ENCODE measurements around the gene MYCBP.
"Not testable (repeated sequence)": the region's sequence is repeated elsewhere in the genome, so short reads cannot be mapped to it uniquely, and the experiment has no call there.

The MYCBP gene, protein sequence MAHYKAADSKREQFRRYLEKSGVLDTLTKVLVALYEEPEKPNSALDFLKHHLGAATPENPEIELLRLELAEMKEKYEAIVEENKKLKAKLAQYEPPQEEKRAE

DNA sequence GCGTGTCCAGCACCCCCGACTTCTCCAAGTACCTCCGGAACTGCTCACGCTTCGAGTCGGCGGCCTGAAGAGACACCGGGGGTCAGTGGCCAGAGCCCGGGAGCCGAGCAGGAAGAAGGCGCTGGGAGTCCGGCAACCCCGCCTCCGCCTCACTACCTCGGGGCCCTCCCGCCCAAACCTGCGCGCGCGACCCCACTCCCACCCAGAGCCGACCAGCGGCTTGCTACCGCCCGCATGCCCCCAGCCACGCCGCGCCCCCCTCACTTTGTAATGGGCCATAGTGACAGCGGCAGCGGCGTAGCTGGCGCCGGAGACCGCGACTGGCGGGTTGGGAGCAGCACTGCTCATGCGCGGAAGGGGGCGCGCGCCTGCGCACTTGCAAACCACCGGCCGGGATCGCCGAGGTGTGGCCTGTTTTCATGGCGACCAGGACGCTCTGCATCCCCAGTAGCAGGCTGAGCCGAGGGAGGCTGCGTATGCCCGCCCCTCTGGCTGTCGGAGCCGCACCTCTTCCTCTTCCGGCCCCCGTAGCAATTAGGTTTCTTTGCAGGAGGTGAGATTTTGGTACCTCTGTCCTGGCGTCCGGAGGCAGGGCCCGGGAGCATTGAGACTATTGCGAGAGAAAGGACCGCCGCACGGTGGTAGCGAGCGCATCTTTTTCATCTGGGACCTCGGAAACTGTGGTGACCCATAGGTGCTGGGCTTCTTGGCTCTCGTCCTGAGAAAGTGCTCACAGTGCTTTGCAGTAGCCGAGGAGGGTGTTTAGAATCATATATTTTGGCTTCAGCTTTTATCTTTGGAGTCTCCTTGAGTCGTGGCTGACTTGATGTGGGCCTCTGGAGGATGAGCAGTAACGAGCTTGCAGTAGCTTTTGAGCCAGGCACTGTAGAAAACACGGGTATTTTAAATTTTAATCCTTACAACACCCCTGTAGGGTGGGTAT, at the start of gene MYCBP:
MYCBP (minus strand) TSS at position 322 of the 943 bp plus-strand sequence; CDS start at position 279, 43 bp downstream.
- peak; percentile 92 for DNase-seq

DNA sequence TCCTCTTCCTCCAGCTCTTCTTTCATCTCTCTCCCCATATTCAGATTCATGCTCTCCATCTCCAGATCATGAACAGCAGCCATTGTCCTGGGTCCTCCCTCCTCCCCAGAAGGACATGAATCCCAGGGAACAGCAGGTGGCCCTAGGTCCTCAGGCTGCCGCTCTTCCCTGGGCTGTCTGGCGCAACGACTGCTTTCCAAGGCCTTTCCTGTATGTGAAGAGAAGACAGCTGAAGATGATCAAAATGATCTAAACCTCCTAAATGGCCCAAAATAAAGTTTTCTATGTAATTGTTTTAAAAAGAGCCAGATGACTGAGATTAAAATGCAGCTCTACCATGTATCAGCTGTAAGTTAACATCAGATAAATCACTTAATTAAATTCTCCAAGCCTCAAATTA, 46.0 kb upstream of the MYCBP start:
- no peak for DNase-seq

DNA sequence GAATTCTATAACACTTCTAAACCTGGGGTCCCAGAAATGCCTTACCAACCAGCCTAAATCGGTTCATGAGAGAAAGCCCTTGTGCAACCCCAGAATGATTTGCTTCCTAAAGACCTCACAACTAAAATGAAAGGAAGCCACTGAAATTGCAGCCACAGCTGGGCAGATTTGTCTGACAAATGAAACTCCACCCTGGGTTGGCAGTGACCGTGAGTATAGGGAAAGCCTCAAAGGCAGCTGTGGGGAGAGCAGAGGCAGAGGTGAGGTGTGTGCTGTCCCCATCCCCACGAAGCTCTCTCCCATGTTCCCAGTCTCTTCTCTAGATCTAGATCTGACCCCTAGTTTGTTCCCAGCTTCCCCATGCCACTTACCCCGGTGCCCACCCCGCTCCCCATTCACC, 45.4 kb upstream of the MYCBP start:
- DNase-seq, result no peak

DNA sequence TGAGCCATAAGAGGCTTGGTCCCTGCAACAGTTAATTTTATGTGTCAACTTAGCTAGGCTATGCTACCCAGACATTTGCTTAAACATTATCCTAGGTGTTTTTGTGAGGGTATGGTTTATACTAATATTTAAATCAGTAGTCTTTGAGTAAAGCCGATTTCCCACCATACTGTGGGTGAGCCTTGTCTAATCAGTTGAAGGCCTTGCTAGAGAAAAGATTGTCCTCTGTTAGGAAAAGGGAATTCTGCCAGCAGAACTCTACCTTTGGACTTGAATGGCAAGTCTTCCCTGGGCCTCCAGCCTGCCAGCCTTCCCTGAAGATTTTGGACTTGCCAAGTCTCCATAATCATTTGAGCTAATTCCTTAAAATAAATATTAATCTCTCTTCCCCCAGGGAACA, 44.6 kb upstream of the MYCBP start:
- DNase-seq, result no peak

DNA sequence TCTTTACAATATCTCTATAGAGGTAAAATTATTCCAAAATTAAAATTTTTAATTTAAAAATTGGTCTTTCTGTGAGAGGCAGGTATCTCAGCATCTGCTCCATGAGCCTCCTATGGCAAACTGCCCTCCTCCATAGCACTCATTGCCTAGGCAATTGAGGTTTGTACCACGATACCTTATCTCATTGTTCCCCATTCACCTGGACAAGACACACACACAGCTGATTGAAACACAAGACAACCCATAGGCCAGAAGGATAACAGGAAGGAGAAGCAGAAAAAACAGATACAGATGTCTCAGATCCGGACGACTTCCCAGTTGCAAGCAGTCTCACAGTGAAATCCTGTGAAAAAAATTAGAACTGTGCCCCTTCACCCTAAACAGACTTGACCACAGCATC, 44.2 kb upstream of the MYCBP start:
- no peak for DNase-seq

DNA sequence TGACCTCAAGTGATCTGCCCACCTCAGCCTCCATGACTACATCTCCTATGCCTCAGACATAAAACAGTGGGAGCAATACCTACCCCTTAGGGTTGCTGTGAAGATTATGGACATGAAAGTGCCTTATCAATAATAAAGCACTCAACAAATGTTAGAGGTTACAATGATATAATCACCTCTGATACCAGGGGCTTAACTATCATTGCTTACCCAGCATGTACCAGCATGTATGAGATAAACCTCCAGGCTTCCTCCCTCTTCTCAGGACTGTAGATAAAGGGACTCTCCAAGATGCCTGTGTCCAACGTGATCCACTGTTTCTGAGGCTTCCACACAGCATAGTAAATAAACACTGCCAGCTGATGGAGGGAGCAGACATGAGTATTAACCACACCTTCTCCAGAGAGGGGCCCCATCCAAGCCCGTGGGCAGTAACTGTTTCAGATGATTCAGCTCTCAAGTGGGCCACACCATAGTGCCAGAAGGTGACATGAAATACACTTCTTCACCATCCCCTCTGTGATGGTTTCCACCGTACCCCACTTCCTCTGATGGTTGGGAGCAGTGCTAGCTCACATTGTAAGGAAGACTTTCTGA, 42.3 kb upstream of the MYCBP start:
- no peak for DNase-seq

DNA sequence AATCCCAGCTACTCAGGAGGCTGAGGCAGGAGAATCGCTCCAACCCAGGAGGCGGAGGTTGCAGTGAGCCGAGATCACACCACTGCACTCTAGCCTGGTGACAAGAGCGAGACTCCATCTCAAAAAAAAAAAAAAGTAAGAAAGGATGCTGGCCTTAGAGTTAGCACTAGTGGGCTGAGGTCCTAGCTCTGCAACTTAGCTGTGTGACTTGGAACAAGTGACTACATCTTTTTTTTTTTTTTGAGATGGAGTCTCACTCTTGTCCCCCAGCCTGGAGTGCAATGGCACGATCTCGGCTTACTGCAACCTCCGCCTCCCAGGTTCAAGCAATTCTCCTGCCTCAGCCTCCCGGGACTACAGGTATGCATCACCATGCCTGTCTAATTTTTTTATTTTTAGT, 41.8 kb upstream of the MYCBP start:
- not testable (repeated sequence) for DNase-seq

DNA sequence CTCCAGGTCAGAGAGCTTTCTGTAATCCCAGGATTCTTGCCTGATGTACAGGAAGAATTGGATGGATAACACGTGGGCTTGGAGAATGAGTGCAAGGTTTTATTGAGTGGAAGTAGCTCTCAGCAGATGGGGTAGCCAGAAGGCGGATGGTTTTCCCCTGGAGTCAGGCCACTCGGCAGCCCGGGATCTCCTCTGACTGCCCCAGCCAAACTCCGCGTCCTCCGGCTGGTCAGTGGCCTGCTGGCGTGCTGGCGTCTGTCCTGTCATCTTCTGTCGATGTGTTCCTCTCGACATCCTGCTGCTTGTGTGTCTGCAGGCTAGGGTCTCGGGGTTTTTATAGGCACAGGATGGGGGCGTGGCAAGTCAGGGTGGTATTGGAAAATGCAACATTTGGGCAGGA, 35.7 kb upstream of the MYCBP start:
- DNase-seq, result no peak

DNA sequence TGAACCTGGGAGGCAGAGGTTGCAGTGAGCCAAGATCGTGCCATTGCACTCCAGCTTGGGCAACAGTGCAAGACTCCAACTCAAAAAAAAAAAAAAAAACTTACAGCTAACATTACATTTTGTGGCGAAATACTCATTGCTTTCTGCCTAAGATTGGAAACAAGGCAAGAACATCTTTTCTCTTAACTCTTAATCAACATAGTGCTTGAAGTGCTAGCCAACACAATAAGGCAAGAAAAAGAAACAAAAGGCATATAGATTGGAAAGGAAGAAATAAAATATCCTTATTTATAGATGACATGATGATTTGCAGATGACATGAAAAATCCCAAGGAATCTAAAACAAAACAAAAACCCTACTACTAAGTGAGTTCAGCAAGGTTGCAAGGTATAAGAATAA, 32.8 kb upstream of the MYCBP start:
- DNase-seq, result no peak

DNA sequence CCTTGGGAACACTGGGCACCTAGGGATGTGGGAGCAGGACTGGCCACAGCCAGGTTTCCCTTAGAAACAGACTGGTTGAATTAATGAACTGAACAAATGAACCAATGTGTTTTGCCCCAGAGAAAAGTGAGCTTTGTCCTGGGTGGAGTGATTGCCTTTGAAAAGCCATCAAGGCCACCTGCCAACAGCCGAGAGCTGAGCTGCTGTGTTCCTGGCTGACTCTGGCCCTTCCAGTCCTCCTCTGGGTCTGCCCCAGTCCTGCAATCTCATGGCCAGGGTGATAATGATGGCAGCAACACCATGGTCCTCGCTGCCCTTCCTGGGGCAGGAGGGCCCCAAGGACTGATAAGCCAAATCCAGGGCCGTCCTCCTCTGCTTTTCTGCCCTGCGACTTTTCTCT, 26.4 kb upstream of the MYCBP start:
- no peak for DNase-seq

DNA sequence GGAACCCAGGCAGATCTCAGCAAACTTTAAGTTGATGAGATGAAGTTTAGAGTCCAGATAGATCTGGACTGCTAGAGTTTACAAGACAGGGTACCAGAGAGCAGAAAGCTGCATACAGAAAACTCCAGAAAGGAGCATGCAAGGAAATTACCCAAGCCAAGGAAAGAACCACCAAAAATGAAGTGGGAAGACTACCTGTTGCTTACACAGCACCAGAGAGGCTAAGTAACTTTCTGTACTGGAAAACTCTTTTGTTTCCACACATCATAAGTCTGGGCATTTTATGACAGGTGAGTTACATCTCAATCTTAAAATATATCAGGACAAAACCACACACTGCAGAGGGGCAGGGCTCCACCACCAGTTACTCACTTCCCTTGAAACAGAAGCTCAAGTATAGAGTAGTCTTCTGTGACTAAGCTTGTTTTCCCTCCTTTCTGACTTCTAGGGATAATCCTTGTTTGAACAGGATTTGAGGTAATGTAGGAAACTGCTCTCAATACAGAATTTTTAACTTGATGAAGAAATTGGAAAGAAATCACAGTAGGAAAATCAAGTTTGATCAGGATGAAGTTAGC, 25.6 kb upstream of the MYCBP start:
- DNase-seq, result no peak

DNA sequence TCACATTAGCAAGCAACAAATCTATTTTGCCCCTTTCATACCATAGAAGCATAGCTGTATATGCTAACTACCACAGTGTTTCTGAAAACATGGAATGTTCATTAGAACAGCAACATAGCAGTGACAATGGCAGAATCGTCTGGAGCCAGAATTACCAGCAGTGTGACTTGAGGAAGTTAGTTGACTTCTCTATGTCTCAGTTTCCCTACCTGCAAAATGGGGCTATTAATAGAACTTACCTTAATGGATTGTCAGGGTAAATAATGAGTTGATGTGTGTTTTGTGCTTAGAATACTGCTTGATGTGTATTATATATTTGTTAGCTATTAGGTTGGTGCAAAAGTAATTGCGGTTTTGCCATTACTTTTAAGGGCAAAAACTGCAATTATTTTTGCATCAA, 23.0 kb upstream of the MYCBP start:
- no peak for DNase-seq

DNA sequence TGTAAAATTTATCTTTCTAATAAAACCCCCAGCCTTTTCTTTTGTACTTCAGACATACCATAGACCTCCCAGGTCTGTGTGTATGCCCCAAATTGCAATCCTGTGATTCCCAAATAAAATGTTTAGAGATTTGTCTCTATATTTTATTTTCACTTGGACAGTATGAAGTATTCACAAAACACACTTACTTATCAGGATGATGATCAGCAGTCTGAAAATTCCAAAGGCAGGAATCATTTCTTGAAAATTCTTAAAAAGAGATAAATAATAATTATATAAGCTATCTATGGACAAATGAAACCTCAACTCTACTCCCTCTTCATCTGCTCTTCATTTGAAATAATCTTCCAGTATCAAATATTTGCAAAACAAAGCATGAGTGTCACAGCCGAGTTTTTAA, 19.8 kb upstream of the MYCBP start:
- DNase-seq, result no peak

DNA sequence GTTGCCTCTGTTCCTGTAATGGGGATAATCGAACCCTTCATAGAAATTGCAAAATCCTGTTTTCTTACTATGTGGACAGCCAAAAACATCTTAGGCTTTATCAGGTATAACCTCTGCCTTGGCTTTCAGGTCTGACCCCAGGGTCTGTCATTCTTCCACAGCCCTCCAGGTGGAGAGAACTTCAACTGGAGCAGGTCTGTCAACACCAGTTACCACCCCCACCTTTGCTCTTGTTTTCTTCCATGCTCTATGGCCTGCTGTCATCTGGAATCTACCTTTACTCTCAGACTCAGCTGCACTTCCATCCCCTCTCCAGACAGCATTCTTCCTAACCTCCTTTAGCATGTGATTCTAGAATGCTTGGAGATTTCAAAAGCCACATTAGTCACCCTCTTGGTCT, 18.6 kb upstream of the MYCBP start:
- DNase-seq, result no peak

DNA sequence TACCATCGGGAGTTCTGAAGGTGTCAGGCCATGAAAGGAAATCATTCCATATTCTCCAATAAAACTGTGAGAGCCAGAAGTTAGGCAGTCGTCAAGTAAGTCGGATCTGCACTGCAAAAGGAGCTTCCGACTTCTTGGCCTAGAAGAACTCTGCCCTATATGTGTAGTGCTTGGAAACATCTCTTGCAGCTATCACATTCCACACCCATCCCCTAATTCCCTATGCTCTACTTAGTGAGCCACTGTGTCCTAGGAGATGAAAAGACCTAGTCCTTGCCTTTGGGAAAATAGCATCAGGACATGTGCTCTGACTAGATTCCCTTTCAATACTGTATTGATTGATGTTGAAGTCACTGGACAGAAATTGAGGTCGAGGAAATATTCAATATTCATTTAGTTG, 16.4 kb upstream of the MYCBP start:
- no peak for DNase-seq

DNA sequence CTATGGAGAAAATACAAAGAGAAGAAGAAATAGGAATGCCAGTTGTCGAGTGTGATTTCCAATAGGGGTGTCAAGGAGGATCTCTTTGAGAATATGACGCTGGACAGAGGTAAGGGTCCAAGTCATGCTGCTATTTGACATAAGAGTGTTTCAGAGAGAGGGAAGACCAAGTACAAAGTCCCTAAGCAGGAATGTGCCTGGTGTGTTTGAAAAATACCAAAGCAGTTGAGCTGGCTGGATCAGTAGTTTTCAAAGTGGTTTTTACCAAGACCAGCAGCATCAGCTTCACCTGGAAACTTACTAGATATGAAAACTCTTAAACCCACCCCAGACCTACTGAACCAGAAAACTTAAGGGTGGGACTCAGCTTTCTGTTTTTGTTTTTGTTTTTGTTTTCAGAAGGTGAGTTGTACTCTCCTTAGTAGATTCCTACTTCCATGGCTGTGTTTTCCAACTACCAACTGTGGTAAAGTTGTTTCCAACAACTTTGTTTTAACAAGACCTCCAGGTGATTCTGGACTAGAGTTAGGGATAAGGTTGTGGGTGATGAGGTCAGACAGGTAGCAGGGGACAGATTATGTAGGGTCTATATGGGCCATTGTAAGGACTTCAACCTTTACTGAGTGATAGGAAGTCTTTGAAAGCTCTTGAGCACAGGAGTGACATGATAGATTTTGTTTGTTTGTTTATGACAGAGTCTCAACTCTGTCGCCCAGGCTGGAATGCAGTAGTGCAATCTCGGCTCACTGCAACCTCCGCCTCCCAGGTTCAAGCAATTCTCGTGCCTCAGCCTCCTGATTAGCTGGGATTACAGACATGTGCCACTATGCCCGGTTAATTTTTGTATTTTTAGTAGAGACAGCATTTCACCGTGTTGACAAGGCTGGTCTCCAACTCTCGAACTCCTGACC, 15.5 kb upstream of the MYCBP start:
- no peak for DNase-seq

DNA sequence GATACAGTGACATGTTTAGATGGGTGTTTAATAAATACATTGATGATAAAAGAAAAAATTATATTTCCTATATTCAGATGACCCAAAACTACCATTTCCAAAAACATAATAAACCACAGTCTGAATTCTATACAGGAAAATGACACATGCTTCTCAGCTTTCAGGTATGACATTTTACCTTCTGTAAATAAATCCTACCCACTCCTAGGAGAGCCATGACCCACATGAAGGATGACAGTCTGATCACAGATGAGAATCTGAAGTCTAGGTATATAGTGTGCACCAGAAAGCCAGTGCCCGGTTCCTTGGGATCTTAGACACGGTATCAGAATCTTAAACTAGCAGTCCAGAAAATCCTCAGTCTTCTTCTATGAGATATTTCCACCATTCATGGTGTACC, 11.9 kb upstream of the MYCBP start:
- no peak for DNase-seq

DNA sequence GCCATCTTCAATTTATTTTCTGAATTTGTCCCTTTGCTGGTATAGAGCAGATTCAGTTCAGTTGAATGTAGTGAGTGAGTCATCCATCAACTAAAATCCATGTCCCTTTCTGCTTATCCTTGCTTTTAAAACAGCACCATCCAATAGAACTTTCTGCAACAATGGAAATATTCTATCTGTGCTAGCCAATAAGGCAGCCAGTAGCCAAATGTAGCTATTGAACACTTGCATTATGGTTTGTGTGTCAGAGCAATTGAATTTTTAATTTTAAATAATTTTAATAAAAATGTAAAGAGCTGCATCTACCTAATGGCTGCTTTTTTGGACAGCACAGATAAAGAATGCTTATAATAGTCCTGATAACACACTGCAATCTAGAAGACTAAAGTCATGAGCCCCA, 8.3 kb upstream of the MYCBP start, which contains the start of gene GJA9:
GJA9 (minus strand) TSS at position 101 of the 400 bp plus-strand sequence. CDS start 5,489 bp downstream, outside the sequence.
- no peak for DNase-seq

DNA sequence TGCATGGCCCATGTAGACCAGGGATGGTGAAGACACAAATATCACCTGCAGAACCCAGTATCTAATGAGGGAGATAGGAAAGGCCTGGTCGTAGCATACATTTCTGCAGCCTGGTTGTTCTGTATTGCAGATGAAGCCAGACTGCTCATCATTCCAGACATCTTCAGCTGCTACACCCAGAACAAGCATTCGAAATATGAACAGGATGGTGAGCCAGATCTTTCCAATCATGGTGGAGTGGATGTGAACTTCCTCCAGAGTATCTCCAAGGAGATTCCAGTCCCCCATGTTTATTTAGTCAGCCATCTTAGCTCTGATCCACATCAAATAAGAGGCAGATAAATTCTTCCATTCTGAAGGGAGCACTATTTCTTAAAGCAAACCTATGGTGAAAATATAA, 2.7 kb upstream of the MYCBP start:
- DNase-seq, result no peak

DNA sequence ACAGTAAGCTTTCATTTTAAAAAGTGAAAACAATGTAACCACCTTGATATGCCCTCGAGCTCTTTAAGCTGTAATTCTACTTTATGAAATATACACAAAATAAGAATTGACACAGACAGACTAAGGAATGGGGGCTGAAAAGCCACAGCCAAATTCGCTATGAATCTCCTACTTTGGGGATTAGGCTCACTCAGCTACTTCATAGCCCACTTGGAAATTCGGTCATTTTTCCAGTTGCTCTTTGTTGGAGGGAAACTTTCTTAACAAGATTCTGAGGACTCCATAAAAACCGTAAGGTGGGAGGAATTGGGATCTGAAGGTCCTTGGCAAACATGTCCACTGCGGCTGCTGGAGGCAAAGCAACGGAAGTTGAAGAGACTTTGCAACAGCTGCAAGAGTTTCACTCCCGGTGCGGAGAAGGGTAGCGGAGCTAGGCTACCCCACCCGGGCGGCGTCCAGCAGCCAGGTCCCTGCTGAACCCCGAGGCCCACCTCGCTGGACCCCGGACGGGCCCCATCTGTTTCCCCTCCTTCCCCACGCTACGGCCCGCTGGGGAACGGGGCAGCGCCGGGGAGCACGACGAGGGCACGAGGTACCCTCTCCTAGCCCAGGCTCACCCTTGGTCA, 634 bp downstream of the MYCBP start:
- DNase-seq, result no peak

DNA sequence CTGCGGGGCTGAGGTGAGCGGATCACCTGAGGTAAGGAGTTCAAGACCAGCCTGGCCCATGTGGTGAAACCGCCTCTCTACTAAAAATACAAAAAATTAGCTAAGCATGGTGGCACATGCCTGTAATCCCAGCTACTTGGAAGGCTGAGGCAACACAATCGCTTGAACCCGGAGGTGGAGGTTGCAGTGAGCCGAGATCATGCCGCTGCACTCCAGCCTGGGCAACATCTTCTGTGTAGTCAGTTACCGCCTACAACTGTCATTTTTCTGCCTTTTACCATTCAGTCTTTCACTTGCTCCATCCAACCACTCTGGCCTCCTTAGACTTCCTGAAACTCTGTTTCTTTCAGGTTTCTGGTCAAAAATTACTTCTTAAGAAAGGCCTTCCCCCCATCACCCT, 2.2 kb downstream of the MYCBP start:
- DNase-seq, result no peak

DNA sequence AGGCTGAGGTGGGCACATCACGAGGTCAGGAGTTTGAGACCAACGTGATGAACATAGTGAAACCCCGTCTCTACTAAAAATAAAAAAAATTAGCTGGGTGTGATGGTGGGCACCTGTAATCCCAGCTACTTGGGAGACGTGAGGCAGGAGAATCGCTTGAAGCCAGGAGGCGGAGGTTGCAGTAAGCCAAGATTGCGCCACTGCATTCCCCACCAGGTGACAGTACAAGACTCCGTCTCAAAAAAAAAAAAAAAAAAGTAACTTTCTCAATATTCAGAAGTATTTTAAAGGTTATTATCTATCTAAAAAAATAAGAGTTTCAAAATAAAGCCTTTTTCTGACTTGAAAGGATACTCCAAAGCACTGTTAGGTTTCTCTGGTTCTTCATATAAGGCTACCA, 5.9 kb downstream of the MYCBP start:
- DNase-seq, result no peak

Data from GOT3 (cell line).